ENCODE results near the gene TPSD1. TPM values are rescaled to one million over a fixed set of nuclear protein-coding genes. Genes with fewer than 3 reads are reported as not detected.
"Not testable (repeated sequence)": the region's sequence is repeated elsewhere in the genome, so short reads cannot be mapped to it uniquely, and the experiment has no call there.

Gene TPSD1
- total and polyA plus RNA-seq, 7 experiments from 2014 or later: not detected

DNA sequence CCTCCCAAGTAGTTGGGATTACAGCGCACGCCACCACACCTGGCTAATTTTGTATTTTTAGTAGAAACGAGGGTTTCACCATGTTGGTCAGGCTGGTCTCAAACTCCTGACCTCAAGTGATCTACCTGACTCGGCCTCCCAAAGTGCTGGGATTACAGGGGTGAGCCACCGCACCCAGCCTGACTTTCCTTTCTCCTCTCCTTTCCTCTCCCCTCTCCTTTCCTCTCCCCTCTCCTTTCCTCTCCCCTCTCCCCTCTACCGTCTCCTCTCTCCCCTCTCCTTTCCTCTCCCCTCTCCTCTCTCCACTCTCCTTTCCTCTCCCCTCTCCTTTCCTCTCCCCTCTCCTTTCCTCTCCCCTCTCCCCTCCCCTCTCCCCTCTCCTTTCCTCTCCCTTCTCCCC is 36.3 kb downstream of the TPSD1 start:
- ATAC-seq; DNase-seq; H3K36me3 Mint-ChIP-seq; POLR2A ChIA-PET; H3K4me1 ChIP-seq (ENCODE audit: control insufficient read depth in 2 of 2, insufficient read depth in 2 of 2, low read length in 2 of 2); H3K4me3 Mint-ChIP-seq; H3K27ac Mint-ChIP-seq; intact Hi-C loops (cut with micrococcal nuclease); H3K9me3 ChIP-seq (ENCODE audit: control insufficient read depth in 2 of 3, low read length in 3 of 3); H3K36me3 ChIP-seq (ENCODE audit: control insufficient read depth in 2 of 3, insufficient read depth in 3 of 3, low read length in 3 of 3); H3K9me3 Mint-ChIP-seq; H3K27ac ChIP-seq (ENCODE audit: low read depth, low read length); H3K4me3 ChIP-seq (ENCODE audit: low read length); CTCF ChIA-PET; H3K27me3 ChIP-seq (ENCODE audit: control insufficient read depth in 2 of 2, insufficient read depth in 2 of 2, low read length in 2 of 2): not testable (repeated sequence)
- Mint-ChIP-seq H3K4me1 (peaks cover 0 to 12% (median 5%) of the 10 kb centered on the region in 7 donors), H3K27me3 (peaks cover 30 to 53% (median 40%) of the 10 kb centered on the region in 5 donors)

DNA sequence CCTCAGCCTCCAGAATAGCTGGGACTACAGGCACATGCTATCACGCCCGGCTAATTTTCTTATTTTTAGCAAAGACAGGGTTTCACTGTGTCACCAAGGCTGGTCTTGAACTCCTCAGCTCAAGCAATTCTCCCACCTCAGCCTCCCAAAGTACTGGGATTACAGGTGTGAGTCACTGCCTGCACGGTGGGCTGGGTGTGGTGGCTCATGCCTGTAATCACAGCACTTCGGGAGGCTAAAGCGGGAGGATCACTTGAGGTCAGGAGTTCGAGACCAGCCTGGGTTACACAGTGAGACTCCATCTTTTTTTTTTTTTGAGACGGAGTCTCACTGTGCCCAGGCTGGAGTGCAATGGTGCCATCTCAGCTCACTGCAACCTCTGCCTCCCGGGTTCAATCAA is 36.9 kb downstream of the TPSD1 start:
- intact Hi-C loops (cut with micrococcal nuclease); H3K36me3 Mint-ChIP-seq; H3K27ac Mint-ChIP-seq; ATAC-seq; H3K4me1 ChIP-seq (ENCODE audit: control insufficient read depth in 2 of 2, insufficient read depth in 2 of 2, low read length in 2 of 2); H3K4me3 Mint-ChIP-seq; H3K4me1 Mint-ChIP-seq; H3K27ac ChIP-seq (ENCODE audit: low read depth, low read length); POLR2A ChIA-PET; H3K9me3 Mint-ChIP-seq; H3K27me3 ChIP-seq (ENCODE audit: control insufficient read depth in 2 of 2, insufficient read depth in 2 of 2, low read length in 2 of 2); H3K36me3 ChIP-seq (ENCODE audit: control insufficient read depth in 2 of 3, insufficient read depth in 3 of 3, low read length in 3 of 3); H3K4me3 ChIP-seq (ENCODE audit: low read length); DNase-seq; CTCF ChIA-PET; H3K9me3 ChIP-seq (ENCODE audit: control insufficient read depth in 2 of 3, low read length in 3 of 3): not testable (repeated sequence)
- H3K27me3 Mint-ChIP-seq: peaks cover 29 to 51% (median 37%) of the 10 kb centered on the region in 5 donors

DNA sequence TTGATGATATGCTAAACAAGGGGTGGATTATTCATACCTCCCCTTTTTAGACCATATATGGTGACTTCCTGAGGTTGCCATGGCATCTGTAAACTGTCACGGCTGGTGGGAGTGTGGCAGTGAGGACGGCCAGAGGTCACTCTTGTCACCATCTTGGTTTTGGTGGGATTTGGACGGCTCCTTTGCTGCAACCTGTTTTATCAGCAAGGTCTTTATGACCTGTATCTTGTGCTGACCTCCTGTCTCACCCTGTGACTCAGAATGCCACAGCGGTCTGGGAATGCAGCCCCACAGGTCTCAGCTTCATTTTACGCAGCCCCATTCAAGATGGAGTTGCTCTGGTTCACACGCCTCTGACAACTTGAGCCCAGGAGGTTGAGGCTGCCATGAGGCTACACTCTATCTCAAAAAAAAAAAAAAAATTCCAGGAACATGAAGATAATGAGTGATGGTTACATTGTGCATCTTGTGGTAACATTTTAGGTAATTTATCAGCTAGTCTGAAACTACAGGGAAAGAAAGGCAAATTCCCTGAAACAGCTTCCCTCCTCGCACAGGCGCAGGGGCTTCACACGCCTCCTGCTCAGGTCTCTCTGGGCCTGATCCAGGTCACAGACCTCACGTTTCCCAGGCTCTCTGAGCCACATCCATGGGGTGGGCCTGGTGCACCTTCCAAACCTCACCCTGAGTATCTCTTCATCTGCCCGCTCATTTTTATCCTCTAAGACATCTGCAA is 38.2 kb downstream of the TPSD1 start:
- Mint-ChIP-seq H3K9me3 (peaks cover 0 to 2% (median 0%) of the 10 kb centered on the region in 11 donors), H3K27ac (peak overlapping the region in 2 of 9 donors; percentile 10 to 32), H3K36me3 (no peaks in the 10 kb centered on the region), H3K27me3 (peaks cover 24 to 54% (median 33%) of the 10 kb centered on the region in 5 donors), H3K4me3 (no peak overlapping the region), H3K4me1 (peaks cover 0 to 8% (median 5%) of the 10 kb centered on the region in 7 donors)
- DNase-seq: no peak
- no peak overlapping the region for H3K27ac ChIP-seq (ENCODE audit: low read depth, low read length)
- H3K36me3 ChIP-seq (ENCODE audit: control insufficient read depth in 2 of 3, insufficient read depth in 3 of 3, low read length in 3 of 3): no peaks in the 10 kb centered on the region
- H3K4me1 ChIP-seq (ENCODE audit: control insufficient read depth in 2 of 2, insufficient read depth in 2 of 2, low read length in 2 of 2): no peaks in the 10 kb centered on the region
- H3K4me3 ChIP-seq (ENCODE audit: low read length): no peak overlapping the region
- no peaks in the 10 kb centered on the region for H3K27me3 ChIP-seq (ENCODE audit: control insufficient read depth in 2 of 2, insufficient read depth in 2 of 2, low read length in 2 of 2)
- no peaks in the 10 kb centered on the region for H3K9me3 ChIP-seq (ENCODE audit: control insufficient read depth in 2 of 3, low read length in 3 of 3)
- intact Hi-C loops (cut with micrococcal nuclease): no loop called here
- CTCF ChIA-PET: interaction anchor here (0.7 kb wide), 1 partner anchor 777 kb away, joined by 3 read pairs; no protein-coding TSS in a partner anchor
- POLR2A ChIA-PET: no interaction called here
- no peak for ATAC-seq

DNA sequence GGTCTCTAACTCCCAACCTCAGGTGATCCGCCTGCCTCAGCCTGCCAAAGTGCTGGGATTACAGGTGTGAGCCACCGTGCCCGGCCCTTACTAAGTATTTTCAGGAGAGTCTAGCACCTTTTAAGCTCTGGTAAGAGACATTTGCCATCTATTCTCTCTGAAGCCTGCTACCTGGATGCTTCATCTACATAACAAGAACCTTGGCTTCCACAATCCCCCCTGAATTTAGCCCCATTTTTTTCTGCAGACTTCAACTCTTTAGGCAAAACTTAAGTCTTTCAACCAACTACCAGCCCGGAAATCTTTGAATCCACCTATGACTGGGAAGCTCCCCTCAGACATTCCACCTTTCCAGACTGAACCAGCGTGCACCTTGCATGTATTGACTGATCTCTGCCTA is 39.6 kb downstream of the TPSD1 start:
- no peaks in the 10 kb centered on the region for H3K9me3 ChIP-seq (ENCODE audit: control insufficient read depth in 2 of 3, low read length in 3 of 3)
- POLR2A ChIA-PET: no interaction called here
- H3K4me1 ChIP-seq (ENCODE audit: control insufficient read depth in 2 of 2, insufficient read depth in 2 of 2, low read length in 2 of 2): peaks cover 0 to under 1% of the 10 kb centered on the region in 2 donors
- Mint-ChIP-seq H3K27me3 (peaks cover 29 to 50% (median 30%) of the 10 kb centered on the region in 5 donors), H3K9me3 (no peaks in the 10 kb centered on the region), H3K4me3 (no peak overlapping the region), H3K36me3 (no peaks in the 10 kb centered on the region), H3K27ac (no peak overlapping the region), H3K4me1 (peaks cover 0 to 5% (median 0%) of the 10 kb centered on the region in 7 donors)
- no peaks in the 10 kb centered on the region for H3K27me3 ChIP-seq (ENCODE audit: control insufficient read depth in 2 of 2, insufficient read depth in 2 of 2, low read length in 2 of 2)
- intact Hi-C loops (cut with micrococcal nuclease): no loop called here
- no peak overlapping the region for H3K4me3 ChIP-seq (ENCODE audit: low read length)
- no peak overlapping the region for H3K27ac ChIP-seq (ENCODE audit: low read depth, low read length)
- DNase-seq: no peak
- no peak for ATAC-seq
- H3K36me3 ChIP-seq (ENCODE audit: control insufficient read depth in 2 of 3, insufficient read depth in 3 of 3, low read length in 3 of 3): no peaks in the 10 kb centered on the region
- CTCF ChIA-PET: no interaction called here

DNA sequence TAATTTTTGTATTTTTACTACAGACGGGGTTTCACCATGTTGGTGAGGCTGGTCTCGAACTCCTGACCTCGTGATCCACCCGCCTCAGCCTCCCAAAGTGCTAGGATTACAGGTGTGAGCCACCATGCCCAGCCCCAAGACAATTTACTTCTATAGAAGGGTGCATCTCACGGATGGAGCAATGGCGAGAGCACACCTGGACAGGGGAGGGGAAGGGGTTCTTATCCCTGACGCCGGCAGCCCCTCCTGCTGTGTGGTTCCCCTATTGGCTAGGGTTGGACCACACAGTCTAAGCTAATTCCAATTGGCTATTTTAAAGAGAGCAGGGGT is 40.8 kb downstream of the TPSD1 start:
- ATAC-seq: not testable (repeated sequence)

DNA sequence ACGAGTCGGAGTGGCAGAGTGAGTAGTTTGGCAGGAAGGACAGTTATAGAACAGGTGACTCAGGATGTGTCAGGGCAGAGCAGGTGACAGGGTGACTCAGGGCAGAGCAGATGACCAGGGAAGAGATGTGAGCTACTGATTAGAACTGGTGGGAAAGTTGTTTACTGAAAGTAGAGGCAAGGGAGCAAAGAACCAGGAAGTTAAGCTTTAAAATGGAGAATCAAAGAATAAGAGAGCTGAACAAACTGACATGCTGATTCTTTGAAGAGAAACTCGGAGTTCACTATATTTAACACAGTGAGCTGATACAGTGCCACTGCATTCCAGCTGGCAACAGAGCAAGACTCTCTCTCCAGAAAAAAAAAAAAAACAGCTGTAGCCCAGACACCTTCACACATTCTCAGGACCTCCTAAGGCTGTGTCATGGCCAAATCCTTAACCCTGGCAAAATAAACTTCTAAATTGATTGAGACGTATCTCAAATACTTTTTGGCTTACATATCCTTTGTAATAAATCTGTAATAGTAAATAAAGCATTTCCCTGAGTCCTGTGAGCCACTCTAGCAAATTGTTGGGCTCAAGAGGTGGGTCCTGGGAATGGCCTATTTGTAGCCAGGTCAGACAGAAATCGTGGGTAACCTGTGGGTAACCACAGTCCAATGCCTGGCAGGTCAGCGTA is 41.3 kb downstream of the TPSD1 start:
- ATAC-seq (no peak), DNase-seq (no peak)
- Mint-ChIP-seq H3K27ac (peak overlapping the region in 1 of 9 donors; percentile 15), H3K27me3 (peaks cover 18 to 39% (median 23%) of the 10 kb centered on the region in 5 donors), H3K36me3 (no peaks in the 10 kb centered on the region), H3K4me3 (peak overlapping the region in 1 of 10 donors; percentile 5), H3K4me1 (peaks cover 0 to 10% (median 3%) of the 10 kb centered on the region in 7 donors), H3K9me3 (no peaks in the 10 kb centered on the region)
- Histone ChIP-seq H3K4me1 (ENCODE audit: control insufficient read depth in 2 of 2, insufficient read depth in 2 of 2, low read length in 2 of 2) (peaks cover 0 to 4% of the 10 kb centered on the region in 2 donors), H3K27me3 (ENCODE audit: control insufficient read depth in 2 of 2, insufficient read depth in 2 of 2, low read length in 2 of 2) (no peaks in the 10 kb centered on the region), H3K27ac (ENCODE audit: low read depth, low read length) (no peak overlapping the region), H3K9me3 (ENCODE audit: control insufficient read depth in 2 of 3, low read length in 3 of 3) (no peaks in the 10 kb centered on the region), H3K36me3 (ENCODE audit: control insufficient read depth in 2 of 3, insufficient read depth in 3 of 3, low read length in 3 of 3) (no peaks in the 10 kb centered on the region), H3K4me3 (ENCODE audit: low read length) (no peak overlapping the region)
- ChIA-PET POLR2A (no interaction called here), CTCF (no interaction called here)
- intact Hi-C loops (cut with micrococcal nuclease): no loop called here

More for the DNA sequence above, 40.8 kb downstream of the TPSD1 start:
- CTCF ChIA-PET; H3K9me3 Mint-ChIP-seq; H3K36me3 Mint-ChIP-seq; H3K36me3 ChIP-seq (ENCODE audit: control insufficient read depth in 2 of 3, insufficient read depth in 3 of 3, low read length in 3 of 3); H3K27me3 ChIP-seq (ENCODE audit: control insufficient read depth in 2 of 2, insufficient read depth in 2 of 2, low read length in 2 of 2); DNase-seq; H3K4me1 Mint-ChIP-seq; intact Hi-C loops (cut with micrococcal nuclease); H3K4me1 ChIP-seq (ENCODE audit: control insufficient read depth in 2 of 2, insufficient read depth in 2 of 2, low read length in 2 of 2); H3K4me3 Mint-ChIP-seq; H3K4me3 ChIP-seq (ENCODE audit: low read length); H3K9me3 ChIP-seq (ENCODE audit: control insufficient read depth in 2 of 3, low read length in 3 of 3); POLR2A ChIA-PET; H3K27ac ChIP-seq (ENCODE audit: low read depth, low read length): not testable (repeated sequence)
- H3K27me3 Mint-ChIP-seq: peaks cover 23 to 44% (median 27%) of the 10 kb centered on the region in 5 donors
- H3K27ac Mint-ChIP-seq: peak overlapping the region in 1 of 9 donors; percentile 15

DNA sequence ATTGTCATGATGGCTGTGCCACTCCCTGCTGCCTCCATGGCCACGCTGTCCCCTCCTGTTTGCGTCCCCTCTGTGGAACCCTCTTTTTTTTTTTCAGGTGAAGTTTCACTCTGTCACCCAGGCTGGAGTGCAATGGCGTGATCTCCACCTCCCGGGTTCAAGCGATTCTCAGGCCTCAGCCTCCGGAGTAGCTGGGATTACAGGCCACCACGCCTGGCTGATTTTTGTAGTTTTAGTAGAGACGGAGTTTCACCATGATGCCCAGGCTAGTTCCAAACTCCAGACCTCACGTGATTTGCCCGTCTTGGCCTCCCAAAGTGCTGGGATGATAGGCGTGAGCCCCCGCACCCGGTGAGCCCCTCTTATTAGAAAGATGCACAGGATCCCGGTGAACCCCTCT is 42.5 kb downstream of the TPSD1 start:
- intact Hi-C loops (cut with micrococcal nuclease): no loop called here
- Histone ChIP-seq H3K4me1 (ENCODE audit: control insufficient read depth in 2 of 2, insufficient read depth in 2 of 2, low read length in 2 of 2) (peaks cover 0 to 5% of the 10 kb centered on the region in 2 donors), H3K9me3 (ENCODE audit: control insufficient read depth in 2 of 3, low read length in 3 of 3) (no peaks in the 10 kb centered on the region), H3K36me3 (ENCODE audit: control insufficient read depth in 2 of 3, insufficient read depth in 3 of 3, low read length in 3 of 3) (no peaks in the 10 kb centered on the region), H3K27ac (ENCODE audit: low read depth, low read length) (no peak overlapping the region), H3K27me3 (ENCODE audit: control insufficient read depth in 2 of 2, insufficient read depth in 2 of 2, low read length in 2 of 2) (no peaks in the 10 kb centered on the region), H3K4me3 (ENCODE audit: low read length) (no peak overlapping the region)
- H3K9me3 Mint-ChIP-seq: no peaks in the 10 kb centered on the region
- no peak overlapping the region for H3K4me3 Mint-ChIP-seq
- ATAC-seq (no peak), DNase-seq (no peak)
- ChIA-PET POLR2A (no interaction called here), CTCF (no interaction called here)
- H3K36me3 Mint-ChIP-seq: no peaks in the 10 kb centered on the region
- H3K27ac Mint-ChIP-seq: peak overlapping the region in 1 of 9 donors; percentile 13
- peaks cover 0 to 10% (median 3%) of the 10 kb centered on the region in 7 donors for H3K4me1 Mint-ChIP-seq
- H3K27me3 Mint-ChIP-seq: peaks cover 13 to 30% (median 19%) of the 10 kb centered on the region in 5 donors

Measured in naive thymus-derived CD4-positive, alpha-beta T cell (primary cell).